ENCODE data around the gene DSP. TPM values are rescaled to one million over a fixed set of nuclear protein-coding genes. Genes with fewer than 3 reads are reported as not detected.

DSP gene
- polyA plus RNA-seq, 4 donors: 67.9 to 84.6 (median 81.0) TPM

DNA sequence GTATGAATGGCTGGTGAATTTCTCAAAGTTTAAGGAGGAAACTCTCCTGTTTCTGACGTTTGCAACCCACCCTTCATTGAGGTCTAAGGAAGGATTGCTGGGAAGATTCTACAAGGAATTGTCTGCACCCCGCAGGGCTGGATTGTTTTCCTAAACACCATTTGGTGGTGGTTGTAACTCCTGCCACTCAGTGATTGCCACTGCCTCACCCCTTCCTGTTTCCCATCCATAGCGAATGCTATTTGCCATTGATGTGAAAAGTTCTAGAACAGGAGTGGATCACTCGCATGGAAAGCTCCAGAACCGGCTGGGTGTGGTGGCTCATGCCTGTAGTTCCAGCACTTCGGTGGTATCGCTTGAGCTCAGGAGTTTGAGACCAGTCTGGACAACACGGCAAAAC is 8.7 kb upstream of the DSP start:
- DNase-seq (ENCODE audit: low read depth in 4 of 4, low spot score in 3 of 4): no peak

DNA sequence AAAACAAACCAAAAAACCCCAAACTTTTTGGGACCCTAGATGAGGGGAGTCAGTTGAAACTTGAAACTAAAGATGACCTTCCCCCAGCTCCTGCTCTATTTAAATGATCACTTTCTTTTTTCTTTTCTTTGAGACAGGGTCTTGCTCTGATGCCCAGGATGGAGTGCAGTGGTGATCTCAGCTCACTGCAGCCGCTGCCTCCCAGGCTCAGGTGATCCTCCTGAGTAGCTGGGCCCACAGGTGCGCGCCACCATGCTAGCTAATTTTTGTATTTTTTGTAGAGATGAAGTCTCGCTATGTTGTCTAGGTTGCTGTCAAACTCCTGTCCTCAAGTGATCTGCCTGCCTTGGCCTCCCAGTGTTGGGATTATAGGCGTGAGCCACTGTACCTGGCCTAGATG is 7.3 kb upstream of the DSP start:
- no peak for DNase-seq (ENCODE audit: low read depth in 4 of 4, low spot score in 3 of 4)

DNA sequence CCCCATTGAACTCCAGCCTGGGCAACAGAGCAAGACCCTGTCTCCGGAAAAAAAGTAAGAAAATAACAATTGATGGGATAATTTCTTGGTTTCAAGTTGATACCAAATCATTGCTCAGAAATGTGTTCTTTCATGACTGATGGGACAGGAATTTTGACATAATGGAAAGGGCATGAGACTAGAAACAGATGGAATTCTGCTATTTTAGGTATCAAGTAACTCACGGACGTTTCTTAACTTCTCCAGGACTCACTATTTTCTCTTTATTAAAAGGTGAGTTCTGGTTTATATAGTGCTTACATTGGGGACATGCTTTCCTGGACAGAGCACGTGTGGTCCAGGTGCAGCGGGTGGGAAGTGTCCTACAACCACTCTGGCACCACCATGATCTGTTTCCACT is 6.0 kb upstream of the DSP start:
- no peak for DNase-seq (ENCODE audit: low read depth in 4 of 4, low spot score in 3 of 4)

DNA sequence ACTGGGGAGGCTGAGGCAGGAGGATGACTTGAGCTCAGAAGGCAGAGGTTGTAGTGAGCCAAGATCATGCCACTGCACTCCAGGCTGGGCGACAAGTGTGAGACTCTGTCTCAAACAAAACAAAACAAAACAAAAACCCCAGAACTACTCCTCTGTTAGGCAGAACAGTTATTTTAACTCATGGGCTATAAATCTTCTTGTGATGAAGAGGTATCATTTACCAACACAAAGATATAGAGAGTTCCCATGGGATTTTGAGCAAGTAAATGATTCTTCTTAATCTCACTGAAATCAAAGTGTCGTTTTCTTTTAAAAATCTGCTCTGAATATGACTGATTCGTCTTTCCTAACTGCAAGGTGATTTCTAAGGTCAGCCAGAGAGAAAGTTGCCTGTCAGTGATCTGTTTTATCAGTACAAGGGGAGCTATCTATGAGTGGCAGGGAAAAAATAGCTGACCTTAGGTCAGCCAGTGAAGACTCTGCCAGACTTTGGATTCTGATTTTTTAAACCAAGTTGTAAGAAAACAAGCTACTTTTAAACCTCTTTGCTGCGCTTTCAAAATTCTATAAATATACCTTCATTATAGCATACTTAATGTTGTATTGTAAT is 3.8 kb upstream of the DSP start:
- no peak for DNase-seq (ENCODE audit: low read depth in 4 of 4, low spot score in 3 of 4)

DNA sequence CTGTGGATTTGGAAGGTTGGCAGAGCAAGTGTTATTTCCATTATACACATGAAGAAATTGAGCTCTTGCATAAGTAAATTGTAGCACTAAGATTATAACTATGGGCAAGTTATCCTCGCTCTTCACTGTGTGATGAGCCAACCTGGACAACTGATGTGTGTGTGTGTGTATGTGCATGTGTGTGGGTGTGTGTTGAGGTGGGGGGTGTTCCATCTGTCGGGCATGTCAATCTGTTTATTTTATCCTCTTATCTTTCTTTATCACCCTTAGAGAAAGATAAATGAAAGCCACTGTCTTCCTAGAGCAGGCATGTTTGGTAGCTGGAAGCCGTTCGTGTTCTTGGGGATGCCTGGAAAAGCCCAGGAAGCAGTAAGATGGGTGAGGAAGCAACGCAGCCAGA is 3.0 kb upstream of the DSP start:
- no peak for DNase-seq (ENCODE audit: low read depth in 4 of 4, low spot score in 3 of 4)

DNA sequence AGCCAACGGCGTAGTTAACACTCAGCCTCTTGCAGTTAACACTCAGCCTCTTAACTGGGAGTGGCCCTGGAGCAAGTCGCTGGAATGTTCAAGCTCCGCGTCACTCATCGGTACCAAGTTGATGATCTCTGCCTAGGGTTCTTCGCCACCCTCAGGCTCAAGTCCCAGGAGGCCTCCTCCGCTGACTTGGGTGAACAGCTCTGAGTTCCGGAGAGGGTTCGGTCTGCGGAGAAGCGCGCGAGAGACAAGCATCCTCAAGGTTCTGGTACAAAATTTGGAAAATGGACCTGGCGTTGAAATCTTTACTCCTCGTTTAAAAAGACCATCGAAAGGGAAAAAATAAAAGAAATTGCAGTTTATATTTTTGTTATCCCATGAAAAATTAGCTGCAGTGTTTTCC is 876 bp upstream of the DSP start:
- DNase-seq (ENCODE audit: low read depth in 4 of 4, low spot score in 3 of 4): peak in 1 of 4 donors; percentile 29

DNA sequence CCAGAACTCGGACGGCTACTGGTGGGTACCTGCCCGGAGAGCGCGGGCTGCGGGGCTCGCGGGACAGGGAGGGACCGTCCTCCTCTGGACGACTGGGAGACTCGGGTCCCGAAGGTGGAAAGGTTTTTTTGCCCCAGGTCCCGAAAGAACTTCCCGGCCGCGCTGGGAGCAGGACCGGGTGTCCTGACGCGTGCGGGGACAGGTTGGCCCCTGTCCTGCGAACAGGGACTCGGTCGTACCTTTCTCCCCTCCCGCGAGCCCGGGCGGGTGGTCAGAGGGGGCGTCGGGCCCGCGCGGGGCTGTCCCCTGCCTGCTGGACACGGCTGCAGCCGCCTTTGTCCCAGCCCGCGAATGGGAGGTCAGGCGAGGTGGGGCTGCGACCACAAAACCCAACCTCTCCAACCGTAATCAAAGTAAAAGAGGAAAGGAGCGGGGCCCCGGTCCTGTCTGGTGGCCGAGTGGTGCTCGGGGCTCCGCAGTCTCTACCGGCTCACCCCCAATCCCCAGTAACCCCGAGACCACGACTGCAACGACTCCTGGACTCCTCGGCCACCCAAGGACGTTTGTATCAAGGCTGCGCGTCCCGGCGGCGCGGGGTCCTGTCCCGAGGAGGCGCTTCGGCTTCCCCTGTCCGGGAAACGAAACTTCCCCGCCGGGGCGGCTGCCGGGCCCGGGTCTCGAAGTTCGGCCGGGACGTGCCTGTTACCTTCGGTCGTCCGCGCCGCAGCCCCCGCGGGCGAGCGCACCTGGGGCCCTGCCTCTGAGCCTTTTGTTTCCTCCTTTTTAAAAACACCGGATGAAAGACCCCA is 798 bp downstream of the DSP start:
- DNase-seq (ENCODE audit: low read depth in 4 of 4, low spot score in 3 of 4): no peak

DNA sequence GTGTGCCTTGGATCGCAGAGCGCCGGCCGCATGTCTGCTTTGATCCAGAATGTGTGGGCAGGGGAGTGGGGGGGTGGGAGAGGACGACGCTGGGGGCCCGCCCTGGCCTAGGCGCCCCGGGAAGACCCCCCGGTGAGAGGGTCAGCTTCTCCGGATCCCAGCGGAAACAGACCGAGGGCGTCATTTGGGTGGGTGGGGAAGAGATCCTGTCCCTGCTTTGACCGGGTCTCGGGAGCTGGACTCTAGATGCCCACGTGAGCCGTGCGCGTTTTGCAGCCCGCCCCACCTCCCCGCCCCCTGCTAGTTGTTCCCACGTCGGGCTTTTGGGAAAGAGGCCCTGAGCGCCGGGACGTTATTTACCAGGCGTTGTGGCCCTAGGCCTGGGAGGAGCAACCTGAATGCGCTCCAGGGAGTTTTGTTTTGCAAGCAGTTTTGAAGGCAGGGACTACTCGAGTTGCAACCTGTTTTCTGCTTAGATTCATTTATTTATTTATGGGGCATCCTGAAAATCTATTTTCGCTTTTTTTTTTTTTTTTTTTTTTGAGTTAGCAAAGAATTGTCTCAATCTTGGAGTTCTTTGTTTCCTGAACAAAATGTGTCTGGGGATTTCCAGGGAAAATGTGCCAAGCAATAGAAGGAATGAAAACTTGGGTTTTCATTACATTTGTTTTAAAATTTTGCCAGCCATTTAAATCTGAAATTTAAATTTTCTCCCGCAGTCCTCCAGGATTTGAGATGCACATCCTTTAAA is 1.6 kb downstream of the DSP start:
- DNase-seq (ENCODE audit: low read depth in 4 of 4, low spot score in 3 of 4): peak in 1 of 4 donors; percentile 56

DNA sequence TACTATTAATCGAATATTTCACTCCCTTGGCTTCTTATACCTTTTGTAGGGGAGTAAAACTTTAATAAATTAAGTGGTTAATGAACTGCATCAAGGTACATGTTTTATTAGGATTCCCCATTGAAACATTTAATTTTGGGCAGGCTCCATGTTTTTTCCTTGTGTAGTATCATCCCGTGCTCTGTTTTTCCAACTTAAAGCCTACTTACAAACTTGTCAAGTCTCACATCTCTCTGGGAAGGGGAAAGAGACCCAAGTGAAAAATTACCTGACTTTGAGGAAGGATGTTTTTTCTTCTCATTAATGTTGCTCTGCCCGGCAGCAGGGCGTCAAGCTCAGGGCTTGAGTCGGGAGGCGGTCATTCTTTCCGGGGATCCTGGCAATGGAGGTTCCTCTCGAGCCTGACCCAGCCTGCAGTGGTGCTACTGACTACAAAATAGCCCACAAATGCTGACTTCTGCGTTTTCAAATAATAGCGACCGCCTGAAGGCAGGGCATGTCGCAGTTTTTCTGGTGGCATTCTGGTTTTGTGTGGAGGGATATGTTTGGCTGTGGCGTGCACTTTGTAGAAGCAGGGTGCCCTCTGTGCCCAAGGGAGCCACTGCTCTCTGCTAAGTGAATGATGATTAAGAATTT is 2.4 kb downstream of the DSP start:
- no peak for DNase-seq (ENCODE audit: low read depth in 4 of 4, low spot score in 3 of 4)

DNA sequence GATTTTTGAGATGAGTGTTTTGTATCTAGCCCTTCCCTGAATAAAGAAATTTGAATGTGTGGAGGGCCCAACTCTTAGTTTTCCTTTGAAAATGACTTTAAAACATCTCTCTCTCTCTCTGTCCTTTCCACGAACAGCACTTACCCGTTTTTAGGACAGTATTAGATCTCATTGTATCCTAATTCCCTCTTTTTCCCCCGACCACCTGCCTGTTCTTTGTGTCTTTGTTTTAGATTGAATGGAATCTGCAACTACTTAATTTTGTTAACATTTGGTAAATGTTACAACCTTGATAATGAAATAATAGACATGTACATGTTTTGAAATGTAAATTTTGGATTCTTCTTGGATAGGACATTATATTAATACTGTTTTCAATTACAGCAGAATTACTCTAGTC is 3.1 kb downstream of the DSP start:
- no peak for DNase-seq (ENCODE audit: low read depth in 4 of 4, low spot score in 3 of 4)

DNA sequence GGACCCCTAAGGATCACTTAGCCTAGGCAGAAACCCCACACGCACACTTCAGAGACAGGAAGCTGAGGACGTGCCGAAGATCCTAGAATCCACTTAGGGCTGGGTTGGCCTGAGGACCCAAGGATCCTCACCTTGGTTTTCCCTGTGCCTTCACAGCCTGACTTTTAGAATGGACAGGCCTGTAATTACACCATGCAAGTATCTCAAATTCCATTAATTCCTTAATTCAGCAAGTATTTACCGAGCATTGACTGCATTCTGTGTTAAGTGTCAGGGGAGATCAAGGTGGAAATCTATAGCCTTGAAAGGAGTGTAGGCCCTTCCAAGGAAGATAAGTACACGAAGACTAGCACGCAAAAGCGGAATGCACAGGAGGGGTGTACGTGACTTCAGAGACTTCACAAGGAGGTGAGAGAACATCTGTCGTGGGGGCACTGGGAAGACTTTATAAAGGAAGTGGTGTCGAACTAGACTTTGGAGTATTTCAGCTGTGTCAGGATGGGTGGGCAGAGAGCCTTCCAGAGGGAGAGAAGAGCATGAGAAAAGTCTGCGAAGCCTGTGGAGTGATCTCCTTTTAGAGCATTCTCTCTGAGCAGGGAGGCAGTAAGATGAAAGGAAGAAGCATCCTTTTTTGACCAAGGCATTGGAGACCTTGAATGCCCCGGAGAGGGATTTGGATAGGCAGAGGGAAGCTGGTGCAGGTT is 4.0 kb downstream of the DSP start:
- DNase-seq (ENCODE audit: low read depth in 4 of 4, low spot score in 3 of 4): no peak

DNA sequence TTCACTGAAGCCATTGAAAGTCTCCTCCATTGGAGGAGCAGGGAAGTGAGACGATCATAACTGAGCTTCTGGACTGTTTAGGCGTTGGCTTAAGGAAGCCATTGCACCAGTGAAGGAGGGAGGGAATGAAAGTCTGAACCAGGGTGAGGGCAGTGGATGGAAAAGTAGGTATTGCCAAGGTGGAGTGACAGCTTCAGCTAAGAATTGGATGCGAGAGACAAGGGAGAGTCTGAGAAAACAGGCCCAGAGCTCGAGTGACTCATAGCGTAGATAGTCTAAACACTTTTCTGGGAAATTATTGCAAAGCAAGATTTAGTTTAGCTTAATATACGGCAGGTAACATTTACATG is 4.5 kb downstream of the DSP start:
- no peak for DNase-seq (ENCODE audit: low read depth in 4 of 4, low spot score in 3 of 4)

DNA sequence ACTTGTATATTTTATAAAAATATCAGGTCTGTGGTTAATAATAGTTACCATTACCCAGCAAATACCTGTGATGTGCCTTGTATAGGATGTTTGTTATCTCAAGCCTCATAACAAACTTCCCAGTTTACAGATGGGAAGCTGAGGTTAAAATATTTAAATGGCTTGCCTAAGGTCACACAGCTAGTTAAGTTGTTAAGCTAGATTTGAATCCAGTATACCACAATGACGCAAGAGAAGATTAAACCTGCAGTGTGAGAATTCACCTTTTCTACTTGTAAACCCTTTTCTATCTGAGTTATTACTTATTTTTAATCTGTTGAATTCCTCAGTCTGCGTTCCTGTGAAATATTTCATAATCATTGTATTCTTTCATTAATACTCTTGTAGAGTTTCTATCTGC is 4.9 kb downstream of the DSP start:
- DNase-seq (ENCODE audit: low read depth in 4 of 4, low spot score in 3 of 4): no peak

DNA sequence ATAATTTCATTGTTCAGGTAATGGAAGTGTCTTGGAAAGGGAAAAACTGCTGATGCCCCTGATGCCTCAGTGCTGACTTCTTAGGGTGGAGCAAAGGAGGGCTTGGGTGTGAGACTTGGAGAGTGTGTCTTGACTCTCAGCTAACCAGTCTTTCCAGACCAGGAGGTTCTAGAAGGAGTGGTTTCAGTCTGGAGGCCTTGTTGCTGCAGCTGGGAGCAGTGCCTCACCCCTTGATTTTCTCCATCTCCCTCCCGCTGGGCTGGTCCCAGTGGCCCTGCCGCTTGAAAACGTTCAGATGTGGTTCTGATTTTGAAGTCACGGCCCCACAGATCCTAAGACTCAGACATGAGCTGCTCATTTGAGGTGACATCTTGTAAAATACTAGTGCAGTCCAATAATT is 5.4 kb downstream of the DSP start:
- no peak for DNase-seq (ENCODE audit: low read depth in 4 of 4, low spot score in 3 of 4)

DNA sequence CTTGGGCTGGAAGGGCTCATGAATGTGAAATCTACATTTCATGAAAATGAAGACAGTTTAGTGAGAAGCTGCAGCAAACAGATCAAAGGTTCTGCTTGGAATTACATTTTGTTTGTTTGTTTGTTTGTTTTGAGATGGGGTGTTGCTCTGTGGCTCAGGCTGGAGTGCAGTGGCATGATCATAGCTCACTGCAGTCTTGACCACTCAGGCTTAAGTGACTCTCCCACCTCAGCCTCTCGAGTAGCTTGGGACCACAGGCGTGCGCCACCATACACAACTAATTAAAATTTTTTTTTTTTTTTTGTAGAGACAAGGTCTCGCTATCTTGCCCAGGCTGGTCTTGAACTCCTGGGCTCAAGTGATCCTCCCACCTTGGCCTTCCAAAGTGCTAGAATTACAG is 5.8 kb downstream of the DSP start:
- DNase-seq (ENCODE audit: low read depth in 4 of 4, low spot score in 3 of 4): no peak

DNA sequence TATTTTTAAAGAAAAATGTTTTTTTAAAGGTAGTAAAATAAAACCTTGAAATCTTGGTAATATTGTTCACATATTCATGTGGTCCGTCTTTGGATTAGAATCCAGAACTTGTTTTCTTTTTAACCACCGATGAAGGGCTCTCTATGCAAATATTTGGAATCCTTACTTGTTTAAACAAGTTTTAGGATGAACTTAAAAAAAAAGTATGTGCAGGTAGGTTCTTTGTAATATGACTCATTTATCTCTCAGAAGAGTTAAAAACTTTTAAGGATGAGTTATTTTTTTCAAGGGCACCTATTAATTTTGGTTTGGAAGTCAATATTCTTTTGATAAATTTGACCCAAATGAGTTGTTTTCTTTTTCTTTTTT is 8.9 kb downstream of the DSP start:
- no peak for DNase-seq (ENCODE audit: low read depth in 4 of 4, low spot score in 3 of 4)

DNA sequence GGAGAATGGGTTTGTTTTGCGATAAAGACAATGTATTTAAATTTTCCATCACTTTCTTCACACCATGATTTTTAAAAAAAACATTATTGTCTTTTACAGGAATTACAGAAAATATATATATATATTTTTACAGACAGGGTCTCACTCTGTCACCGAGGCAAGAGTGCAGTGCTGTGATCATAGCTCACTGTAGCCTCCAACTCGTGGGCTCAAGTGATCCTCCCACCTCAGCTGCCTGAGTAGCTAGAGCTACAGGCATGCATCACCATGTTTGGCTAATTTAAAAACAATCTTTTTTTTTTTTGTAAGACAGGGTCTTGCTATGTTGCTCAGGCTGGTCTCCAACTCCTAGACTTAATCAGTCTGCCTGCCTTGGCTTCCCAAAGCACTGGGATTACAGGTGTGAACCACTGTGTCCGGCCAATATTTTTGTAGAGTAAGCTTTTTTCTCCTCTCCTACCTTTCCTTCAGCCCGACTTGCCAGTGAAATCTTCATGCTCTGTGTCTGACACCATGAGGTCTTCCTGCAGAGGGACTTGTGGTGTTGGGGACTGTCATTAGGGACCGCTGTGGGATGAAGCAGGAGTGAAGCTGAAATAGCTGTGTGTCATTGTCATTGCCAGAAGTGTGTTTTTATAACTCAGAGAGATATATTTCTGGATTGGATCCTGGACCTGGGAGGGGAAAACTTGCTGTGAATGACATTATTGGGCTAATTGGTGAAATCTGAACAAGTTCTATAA is 13.2 kb downstream of the DSP start:
- no peak for DNase-seq (ENCODE audit: low read depth in 4 of 4, low spot score in 3 of 4)

DNA sequence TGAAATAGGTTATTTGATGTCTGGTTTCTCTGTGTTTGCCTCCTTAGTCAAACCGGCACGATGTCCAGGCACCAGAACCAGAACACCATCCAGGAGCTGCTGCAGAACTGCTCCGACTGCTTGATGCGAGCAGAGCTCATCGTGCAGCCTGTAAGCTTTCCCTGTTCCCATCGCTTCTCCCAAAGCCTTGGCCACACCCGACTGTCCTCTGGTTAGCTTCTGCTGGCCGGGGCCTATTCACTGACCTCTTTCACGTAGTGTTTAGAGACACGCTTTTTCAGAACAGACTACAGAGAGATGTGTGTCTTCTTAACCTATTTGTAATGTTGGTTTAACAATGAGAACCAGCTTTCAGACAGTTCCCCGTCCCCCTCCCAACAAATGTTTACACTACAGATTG is 14.2 kb downstream of the DSP start:
- DNase-seq (ENCODE audit: low read depth in 4 of 4, low spot score in 3 of 4): no peak

DNA sequence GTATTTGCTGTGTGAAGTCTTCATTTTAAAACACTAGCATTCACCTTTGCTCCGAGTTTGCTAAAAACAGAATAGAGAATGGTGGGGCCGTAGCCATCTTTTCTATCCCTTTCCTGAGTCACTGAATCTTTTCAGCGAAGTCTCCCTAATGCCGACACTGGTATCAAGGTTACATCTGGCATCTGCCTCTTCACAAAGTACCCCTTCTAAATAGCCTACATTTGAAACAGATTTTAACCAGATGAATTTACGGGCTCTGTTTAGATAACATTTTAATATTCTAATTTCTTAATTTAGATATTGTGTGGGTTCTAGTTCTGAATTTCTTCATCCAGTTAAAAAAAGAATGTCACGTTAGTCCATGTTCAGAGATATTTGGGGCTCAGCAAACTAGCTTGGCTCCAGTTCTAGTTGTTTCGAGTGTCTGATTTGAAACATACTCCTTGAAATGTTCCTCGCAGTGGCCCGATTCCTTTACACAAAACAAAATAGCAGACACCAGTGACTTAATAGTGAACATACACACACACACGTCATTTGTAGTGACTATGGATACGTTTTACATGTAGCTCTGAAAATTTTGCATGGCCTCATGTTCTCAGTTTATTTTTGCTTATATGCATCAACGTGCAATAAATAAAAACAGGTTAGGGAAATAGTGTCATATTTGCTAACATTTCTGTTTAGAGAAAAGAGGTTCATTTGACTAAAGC is 15.1 kb downstream of the DSP start:
- DNase-seq (ENCODE audit: low read depth in 4 of 4, low spot score in 3 of 4): no peak

DNA sequence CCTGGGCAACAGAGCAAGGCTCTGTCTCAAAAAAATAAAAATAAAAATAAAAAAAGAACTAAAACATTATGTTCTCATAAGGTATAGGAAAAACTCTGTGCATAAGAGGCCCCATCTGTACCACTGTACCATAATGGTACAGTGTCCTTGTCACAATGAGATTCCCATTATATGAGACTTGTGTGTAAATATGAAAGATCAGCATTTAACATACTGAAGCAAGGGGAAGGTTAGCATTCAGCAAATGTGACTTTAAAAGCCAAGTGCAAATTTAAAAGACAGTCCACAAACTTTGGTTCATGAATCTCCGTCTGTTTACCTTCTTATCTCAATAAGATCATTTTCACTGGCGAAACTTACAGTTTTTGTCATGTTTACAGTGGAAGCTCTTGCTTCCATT is 16.2 kb downstream of the DSP start:
- no peak for DNase-seq (ENCODE audit: low read depth in 4 of 4, low spot score in 3 of 4)
